T-helper 1 cell treated with Interleukin-12 subunit alpha and Interleukin-12 subunit beta and Interleukin-4 antibody, amounts not matched to agents 30 μg/mL and 1 μg/mL, for 36 hours (primary cell): ENCODE data around the gene CPAMD8.
A peak's percentile ranks its signal among the peaks of the same experiment; 100 is the strongest.

Experiments
- H3K27ac Mint-ChIP-seq: one replicate; pipeline ENCODE4 v1.8.0; 2021; ENCODE audit warnings: mild to moderate bottlenecking, mixed read lengths
- H3K27me3 Mint-ChIP-seq: one replicate; pipeline ENCODE4 v1.8.0; 2021; ENCODE audit warnings: low read depth, mixed read lengths
- H3K36me3 Mint-ChIP-seq: one replicate; pipeline ENCODE4 v1.8.0; 2021; ENCODE audit warnings: low read depth, mixed read lengths
- H3K4me1 Mint-ChIP-seq: one replicate; pipeline ENCODE4 v1.8.0; 2021; ENCODE audit warnings: low read depth, mixed read lengths
- H3K4me3 Mint-ChIP-seq: one replicate; pipeline ENCODE4 v1.8.0; 2021; ENCODE audit warnings: mild to moderate bottlenecking, moderate library complexity, mixed read lengths
- H3K9me3 Mint-ChIP-seq: one replicate; pipeline ENCODE4 v1.8.0; 2021; ENCODE audit warnings: mixed read lengths

The CPAMD8 gene

DNA sequence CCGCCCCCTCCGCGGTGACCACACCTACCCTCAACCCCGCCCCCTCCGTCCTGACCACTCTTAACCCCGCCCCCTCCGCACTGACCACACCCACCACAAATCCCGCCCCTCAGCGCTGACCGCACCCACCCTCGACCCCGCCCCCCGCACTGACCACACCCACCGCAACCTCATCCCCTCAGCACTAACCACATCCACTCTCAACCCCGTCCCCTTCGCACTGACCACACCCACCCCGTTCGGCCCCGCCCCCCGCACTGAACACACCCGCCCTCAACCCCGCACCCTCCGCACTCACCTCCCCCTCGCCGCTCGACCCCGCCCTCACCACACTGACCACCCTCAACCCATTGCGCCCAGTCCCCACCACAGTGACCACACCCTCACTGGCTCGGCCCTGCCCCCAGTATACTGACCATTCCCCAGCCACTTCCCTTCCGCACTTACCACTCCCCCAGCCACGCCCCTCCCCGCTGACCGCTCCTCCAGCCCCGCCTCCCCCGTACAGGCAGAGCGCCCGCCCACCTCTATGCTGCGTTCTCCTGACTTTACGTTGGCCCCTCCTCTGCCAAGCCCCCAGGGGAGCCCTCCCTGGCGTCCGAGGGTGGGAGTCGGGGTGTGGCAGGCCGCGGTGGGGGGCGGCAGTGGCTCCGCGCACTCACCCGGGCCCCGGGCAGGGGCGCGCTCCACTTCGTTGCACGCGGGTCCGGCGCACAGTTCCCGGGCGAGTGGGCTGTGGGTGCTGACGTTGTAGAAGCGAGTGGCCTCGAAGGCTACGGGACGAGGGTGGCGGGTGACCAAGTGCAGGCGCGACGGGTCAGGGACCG lies 129.4 kb downstream of the CPAMD8 start:
- no peaks in the 10 kb centered on the region for H3K36me3 Mint-ChIP-seq
- H3K4me1 Mint-ChIP-seq: peaks cover 19% of the 10 kb centered on the region
- peak overlapping the region; percentile 71 for H3K27ac Mint-ChIP-seq
- no peaks in the 10 kb centered on the region for H3K9me3 Mint-ChIP-seq
- peaks cover 35% of the 10 kb centered on the region for H3K27me3 Mint-ChIP-seq
- peak overlapping the region; percentile 65 for H3K4me3 Mint-ChIP-seq

GRCh38 chr19:16896146-16897028 lies 130.2 kb downstream of the CPAMD8 start:
- Mint-ChIP-seq H3K4me1 (peaks cover 19% of the 10 kb centered on the region), H3K4me3 (peak overlapping the region; percentile 65), H3K27ac (peak overlapping the region; percentile 71), H3K9me3 (no peaks in the 10 kb centered on the region), H3K36me3 (no peaks in the 10 kb centered on the region), H3K27me3 (peaks cover 35% of the 10 kb centered on the region)

DNA sequence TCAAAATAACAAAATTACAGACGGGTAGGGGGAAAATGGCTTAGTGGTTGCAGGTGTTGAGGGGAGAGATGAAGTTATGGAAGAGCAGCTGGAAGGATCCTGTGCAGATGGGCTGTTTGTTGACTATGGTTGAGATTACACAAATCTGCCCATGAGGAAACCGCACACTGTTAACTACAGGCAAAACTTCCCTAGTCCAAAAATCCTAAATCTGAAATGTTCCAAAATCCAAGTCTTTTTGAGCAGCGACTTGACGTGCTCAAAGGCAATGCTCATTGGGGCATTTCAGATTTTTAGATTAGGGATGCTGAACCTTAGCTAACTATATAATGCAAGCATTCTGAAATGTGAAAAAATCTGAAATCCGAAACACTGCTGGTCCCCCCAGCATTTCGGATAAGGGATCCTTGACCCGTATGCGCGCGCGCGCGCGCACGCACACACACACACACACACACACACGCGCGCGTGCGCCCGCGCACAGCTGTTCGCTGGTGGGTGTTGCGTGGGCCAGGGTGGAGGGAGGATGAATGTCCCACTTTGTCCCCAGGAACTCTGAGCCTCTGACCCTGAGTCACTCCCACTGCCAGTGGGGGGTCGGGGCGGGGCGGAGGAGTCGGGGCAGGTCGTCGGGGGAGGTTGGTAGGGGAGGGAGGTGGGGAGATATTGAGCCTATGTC lies 131.0 kb downstream of the CPAMD8 start:
- Mint-ChIP-seq H3K27ac (peak overlapping the region; percentile 17), H3K36me3 (no peaks in the 10 kb centered on the region), H3K9me3 (no peaks in the 10 kb centered on the region), H3K27me3 (peaks cover 35% of the 10 kb centered on the region), H3K4me3 (peak overlapping the region; percentile 32), H3K4me1 (peaks cover 19% of the 10 kb centered on the region)

- Mint-ChIP-seq H3K27ac (no peak overlapping the region), H3K4me1 (peaks cover 10% of the 10 kb centered on the region), H3K27me3 (peaks cover 35% of the 10 kb centered on the region), H3K9me3 (no peaks in the 10 kb centered on the region), H3K4me3 (no peak overlapping the region), H3K36me3 (no peaks in the 10 kb centered on the region)
Observed at GRCh38 chr19:16894080-16894479, 132.5 kb downstream of the CPAMD8 start.

DNA sequence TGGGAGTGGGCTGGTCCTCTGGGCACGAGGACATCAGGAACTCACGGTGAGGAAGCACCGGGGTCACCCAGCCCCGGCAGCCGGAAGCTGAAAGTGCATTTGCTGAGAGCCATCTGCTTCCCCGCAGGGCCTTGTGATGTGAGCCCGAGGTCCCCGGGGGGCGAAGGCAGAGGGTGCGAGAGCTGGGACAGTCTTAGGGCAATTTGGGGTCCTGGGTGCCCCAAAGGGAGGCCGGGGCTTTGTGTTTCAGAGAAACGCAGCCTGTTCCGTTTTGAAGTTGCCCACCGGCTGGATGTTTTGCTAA lies 133.0 kb downstream of the CPAMD8 start:
- Mint-ChIP-seq H3K4me1 (peaks cover 9% of the 10 kb centered on the region), H3K27me3 (peaks cover 33% of the 10 kb centered on the region), H3K9me3 (no peaks in the 10 kb centered on the region), H3K4me3 (no peak overlapping the region), H3K36me3 (no peaks in the 10 kb centered on the region), H3K27ac (no peak overlapping the region)

GRCh38 chr19:16892868-16893685 lies 133.5 kb downstream of the CPAMD8 start:
- no peak overlapping the region for H3K27ac Mint-ChIP-seq
- H3K4me3 Mint-ChIP-seq: no peak overlapping the region
- peaks cover 28% of the 10 kb centered on the region for H3K27me3 Mint-ChIP-seq

GRCh38 chr19:16892436-16892835 lies 134.2 kb downstream of the CPAMD8 start:
- Mint-ChIP-seq H3K27me3 (peaks cover 28% of the 10 kb centered on the region), H3K27ac (no peak overlapping the region), H3K36me3 (no peaks in the 10 kb centered on the region), H3K9me3 (no peaks in the 10 kb centered on the region), H3K4me3 (no peak overlapping the region), H3K4me1 (peaks cover 7% of the 10 kb centered on the region)

More at GRCh38 chr19:16892868-16893685, 133.5 kb downstream of the CPAMD8 start:
- H3K9me3 Mint-ChIP-seq: no peaks in the 10 kb centered on the region
- H3K36me3 Mint-ChIP-seq: no peaks in the 10 kb centered on the region
- H3K4me1 Mint-ChIP-seq: peaks cover 7% of the 10 kb centered on the region

GRCh38 chr19:16891696-16892382 lies 134.8 kb downstream of the CPAMD8 start:
- H3K27me3 Mint-ChIP-seq: peaks cover 28% of the 10 kb centered on the region
- H3K4me3 Mint-ChIP-seq: no peak overlapping the region
- peaks cover 7% of the 10 kb centered on the region for H3K4me1 Mint-ChIP-seq
- H3K27ac Mint-ChIP-seq: no peak overlapping the region
- H3K9me3 Mint-ChIP-seq: no peaks in the 10 kb centered on the region
- H3K36me3 Mint-ChIP-seq: no peaks in the 10 kb centered on the region

DNA sequence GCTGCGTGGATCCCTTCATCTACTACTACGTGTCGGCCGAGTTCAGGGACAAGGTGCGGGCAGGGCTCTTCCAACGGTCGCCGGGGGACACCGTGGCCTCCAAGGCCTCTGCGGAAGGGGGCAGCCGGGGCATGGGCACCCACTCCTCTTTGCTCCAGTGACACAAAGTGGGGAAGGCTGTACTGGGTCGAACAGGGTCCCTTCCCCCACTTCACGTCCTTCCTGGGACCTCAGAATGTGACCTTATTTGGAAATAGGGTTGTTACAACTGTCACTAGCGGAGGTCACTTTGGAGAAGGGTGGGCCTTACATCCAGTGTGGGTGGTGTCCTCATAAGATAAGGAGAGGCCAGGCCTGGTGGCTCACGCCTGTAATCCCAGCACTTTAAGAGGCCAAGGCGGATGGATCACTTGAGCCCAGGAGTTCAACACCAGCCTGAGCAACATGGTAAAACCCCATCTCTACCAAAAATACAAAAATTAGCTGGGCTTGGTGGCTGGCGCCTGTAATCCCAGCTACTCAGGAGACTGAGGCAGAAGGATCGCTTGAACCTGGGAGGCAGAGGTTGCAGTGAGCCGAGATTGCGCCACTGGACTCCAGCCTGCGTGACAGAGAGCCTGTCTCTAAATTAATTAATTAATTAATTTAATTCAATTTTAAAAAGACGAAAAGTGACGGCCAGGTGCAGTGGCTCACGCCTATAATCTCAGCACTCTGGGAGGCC lies 136.0 kb downstream of the CPAMD8 start:
- Mint-ChIP-seq H3K27ac (no peak overlapping the region), H3K4me1 (peaks cover 7% of the 10 kb centered on the region), H3K4me3 (no peak overlapping the region), H3K27me3 (peaks cover 26% of the 10 kb centered on the region), H3K9me3 (no peaks in the 10 kb centered on the region), H3K36me3 (no peaks in the 10 kb centered on the region)

DNA sequence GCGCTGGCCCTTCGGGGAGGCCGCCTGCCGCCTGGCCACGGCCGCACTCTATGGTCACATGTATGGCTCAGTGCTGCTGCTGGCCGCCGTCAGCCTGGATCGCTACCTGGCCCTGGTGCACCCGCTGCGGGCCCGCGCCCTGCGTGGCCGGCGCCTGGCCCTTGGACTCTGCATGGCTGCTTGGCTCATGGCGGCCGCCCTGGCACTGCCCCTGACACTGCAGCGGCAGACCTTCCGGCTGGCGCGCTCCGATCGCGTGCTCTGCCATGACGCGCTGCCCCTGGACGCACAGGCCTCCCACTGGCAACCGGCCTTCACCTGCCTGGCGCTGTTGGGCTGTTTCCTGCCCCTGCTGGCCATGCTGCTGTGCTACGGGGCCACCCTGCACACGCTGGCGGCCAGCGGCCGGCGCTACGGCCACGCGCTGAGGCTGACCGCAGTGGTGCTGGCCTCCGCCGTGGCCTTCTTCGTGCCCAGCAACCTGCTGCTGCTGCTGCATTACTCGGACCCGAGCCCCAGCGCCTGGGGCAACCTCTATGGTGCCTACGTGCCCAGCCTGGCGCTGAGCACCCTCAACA lies 136.6 kb downstream of the CPAMD8 start:
- Mint-ChIP-seq H3K4me1 (peaks cover 7% of the 10 kb centered on the region), H3K27me3 (peaks cover 20% of the 10 kb centered on the region), H3K27ac (no peak overlapping the region)

GRCh38 chr19:16889366-16889882 lies 137.2 kb downstream of the CPAMD8 start:
- H3K27me3 Mint-ChIP-seq: peaks cover 15% of the 10 kb centered on the region
- H3K9me3 Mint-ChIP-seq: no peaks in the 10 kb centered on the region
- peaks cover 7% of the 10 kb centered on the region for H3K4me1 Mint-ChIP-seq
- no peak overlapping the region for H3K27ac Mint-ChIP-seq
- H3K4me3 Mint-ChIP-seq: no peak overlapping the region
- H3K36me3 Mint-ChIP-seq: no peaks in the 10 kb centered on the region

More for the DNA sequence above, 136.6 kb downstream of the CPAMD8 start:
- H3K9me3 Mint-ChIP-seq: no peaks in the 10 kb centered on the region
- H3K4me3 Mint-ChIP-seq: no peak overlapping the region
- H3K36me3 Mint-ChIP-seq: no peaks in the 10 kb centered on the region

DNA sequence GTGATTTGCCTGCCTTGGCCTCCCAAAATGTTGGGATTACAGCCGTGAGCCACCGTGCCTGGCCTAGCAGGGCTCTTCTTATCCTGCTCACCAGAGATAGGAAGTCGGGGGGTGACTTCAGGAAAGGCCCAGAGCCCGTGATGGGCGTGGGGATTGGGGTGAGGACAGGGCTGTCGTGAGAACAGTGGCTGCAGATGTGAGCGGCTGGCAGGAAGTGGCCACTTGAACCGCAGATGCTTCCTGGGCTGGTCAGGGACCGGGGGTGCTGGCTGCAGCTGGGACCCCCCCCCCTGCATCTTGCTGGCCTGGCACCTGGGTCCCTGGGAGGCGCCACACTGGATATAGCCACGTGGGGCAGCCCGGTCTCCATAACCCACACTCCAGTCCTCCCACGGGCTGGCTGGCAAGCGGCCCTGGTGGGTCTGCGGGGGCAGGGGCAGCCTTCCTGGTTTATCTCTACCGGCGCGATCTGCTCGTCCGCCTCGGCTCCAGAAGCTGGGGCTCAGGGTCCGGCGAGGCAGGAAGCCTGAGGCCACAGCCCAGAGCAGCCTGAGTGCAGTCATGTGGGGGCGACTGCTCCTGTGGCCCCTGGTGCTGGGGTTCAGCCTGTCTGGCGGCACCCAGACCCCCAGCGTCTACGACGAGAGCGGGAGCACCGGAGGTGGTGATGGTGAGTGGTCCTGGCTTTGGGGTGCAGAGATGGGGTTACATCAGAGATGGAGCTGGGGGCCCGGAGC lies 137.8 kb downstream of the CPAMD8 start, which contains the start of gene F2RL3:
F2RL3 (plus strand) TSS at position 371 of the 737 bp plus-strand sequence; CDS start at position 562, 191 bp downstream.
- Mint-ChIP-seq H3K36me3 (no peaks in the 10 kb centered on the region), H3K27me3 (peaks cover 11% of the 10 kb centered on the region), H3K27ac (peak within 1 kb of the TSS; percentile 45), H3K4me1 (peaks cover 7% of the 10 kb centered on the region), H3K4me3 (no peak within 1 kb of the TSS), H3K9me3 (no peaks in the 10 kb centered on the region)
